ENCODE results near the gene CENPF.
A peak's percentile ranks its signal among the peaks of the same experiment; 100 is the strongest.

- no peak for TF ChIP-seq GTF2A2 (tag; IDR thresholded peaks at IDR 0.05)
- no peak for TF ChIP-seq TBP (optimal IDR thresholded peaks at IDR 0.05; ENCODE audit: low read depth, low read length)
- no peak for TF ChIP-seq EZH2 (IDR thresholded peaks at IDR 0.05; ENCODE audit: borderline replicate concordance, low read depth, low read length)
- no peak for TF ChIP-seq ZNF785 (CRISPR knock-in tag; IDR thresholded peaks at IDR 0.05)
- TF ChIP-seq HDAC2 (IDR thresholded peaks at IDR 0.05), result no peak
- no peak for TF ChIP-seq FOXO4 (CRISPR knock-in tag; IDR thresholded peaks at IDR 0.05)
- no peak for TF ChIP-seq HDAC1 (IDR thresholded peaks at IDR 0.05)
- TF ChIP-seq CTCF (IDR thresholded peaks at IDR 0.05 in 2 of 3, conservative IDR thresholded peaks at IDR 0.05 in 1 of 3; ENCODE audit: insufficient read depth in 2 of 3, low read depth in 1 of 3, low read length in 3 of 3), result peak in 2 of 3 experiments; percentile 7 to 10; a peak in 1 of 6 replicates
- TF ChIP-seq CHD7 (IDR thresholded peaks at IDR 0.05; ENCODE audit: low read depth, low read length), result no peak
- no peak for TF ChIP-seq XRCC5 (IDR thresholded peaks at IDR 0.05; ENCODE audit: low read depth, low read length)
- TF ChIP-seq ZNF668 (CRISPR knock-in tag; IDR thresholded peaks at IDR 0.05), result no peak
- TF ChIP-seq IRF2 (CRISPR knock-in tag; IDR thresholded peaks at IDR 0.05), result no peak
- no peak for TF ChIP-seq RAD21 (CRISPR knock-in tag; conservative IDR thresholded peaks at IDR 0.05 in 1 of 2, IDR thresholded peaks at IDR 0.05 in 1 of 2)
- no peak for TF ChIP-seq ZHX1 (conservative IDR thresholded peaks at IDR 0.05; ENCODE audit: low read length)
These were observed 12.3 kb upstream of the CENPF start for GRCh38 chr1:214590696-214591095.
